Neural crest cell (in vitro differentiated cells): ENCODE measurements around the gene PLCB1. TPM values are rescaled to one million over a fixed set of nuclear protein-coding genes. Genes with fewer than 3 reads are reported as not detected.

Experiments
- DNase-seq: peaks from one replicate; pipeline ENCODE4 v3.0.0; 2021; ENCODE audit warnings: low read depth, mixed read lengths, low spot score
- H3K27ac Mint-ChIP-seq: one replicate; pipeline ENCODE4 v1.8.0; 2021; ENCODE audit warnings: mild to moderate bottlenecking, mixed read lengths; ENCODE audit not compliant: unreplicated experiment
- H3K27me3 Mint-ChIP-seq: 2 replicates; pipeline ENCODE4 v1.8.0; 2021; ENCODE audit warnings: low read depth, mild to moderate bottlenecking, mixed read lengths
- H3K36me3 Mint-ChIP-seq: 2 replicates; pipeline ENCODE4 v1.8.0; 2021; ENCODE audit warnings: low read depth, mild to moderate bottlenecking, mixed read lengths
- H3K4me1 Mint-ChIP-seq: 2 replicates; pipeline ENCODE4 v1.8.0; 2021; ENCODE audit warnings: mixed read lengths
- H3K4me3 Mint-ChIP-seq: one replicate; pipeline ENCODE4 v1.8.0; 2021; ENCODE audit warnings: mild to moderate bottlenecking, mixed read lengths
- H3K9me3 Mint-ChIP-seq: 2 replicates; pipeline ENCODE4 v1.8.0; 2021; ENCODE audit warnings: mixed read lengths
- CTCF ChIP-seq: fragments of 200-600 bp; sonication (generic); conservative IDR thresholded peaks from 2 replicates; pipeline ENCODE4 v1.5.0; 2021; ENCODE audit warnings: antibody characterized with exemption, mild to moderate bottlenecking
- total RNA-seq: library from RNA; stranded (reverse); gene quantifications from 2 replicates; pipeline ENCODE4 v1.2.1, GENCODE V29; 2021

PLCB1 gene
- total RNA-seq, 1 donor from 2014 or later, result 13.7 TPM

- Mint-ChIP-seq H3K36me3 (no peaks in the 10 kb centered on the region), H3K9me3 (peaks cover 2% of the 10 kb centered on the region), H3K4me1 (peaks cover 6% of the 10 kb centered on the region), H3K27me3 (no peaks in the 10 kb centered on the region), H3K4me3 (no peak overlapping the region), H3K27ac (no peak overlapping the region)
- DNase-seq, result no peak
- no peak for TF ChIP-seq CTCF
These were observed 771.9 kb downstream of the PLCB1 start for GRCh38 chr20:8903655-8904605.

- Mint-ChIP-seq H3K4me1 (peaks cover 9% of the 10 kb centered on the region), H3K9me3 (peaks cover 4% of the 10 kb centered on the region), H3K36me3 (no peaks in the 10 kb centered on the region), H3K27me3 (no peaks in the 10 kb centered on the region), H3K4me3 (no peak overlapping the region), H3K27ac (no peak overlapping the region)
- no peak for DNase-seq
- TF ChIP-seq CTCF, result no peak
These were observed 777.5 kb downstream of the PLCB1 start for GRCh38 chr20:8909596-8909995.

GRCh38 chr20:8912096-8912495 lies 780.0 kb downstream of the PLCB1 start:
- Mint-ChIP-seq H3K4me1 (peaks cover 9% of the 10 kb centered on the region), H3K36me3 (peaks cover 4% of the 10 kb centered on the region), H3K27me3 (no peaks in the 10 kb centered on the region), H3K9me3 (peaks cover 11% of the 10 kb centered on the region), H3K27ac (no peak overlapping the region), H3K4me3 (no peak overlapping the region)
- TF ChIP-seq CTCF, result no peak
- no peak for DNase-seq

- Mint-ChIP-seq H3K4me3 (no peak overlapping the region), H3K27me3 (no peaks in the 10 kb centered on the region), H3K27ac (no peak overlapping the region), H3K36me3 (peaks cover 4% of the 10 kb centered on the region), H3K9me3 (peaks cover 9% of the 10 kb centered on the region), H3K4me1 (peaks cover 9% of the 10 kb centered on the region)
- TF ChIP-seq CTCF, result no peak
- DNase-seq, result no peak
These were observed 780.7 kb downstream of the PLCB1 start for GRCh38 chr20:8912731-8913130.

GRCh38 chr20:8913456-8913855 lies 781.4 kb downstream of the PLCB1 start:
- Mint-ChIP-seq H3K36me3 (peaks cover 4% of the 10 kb centered on the region), H3K27me3 (no peaks in the 10 kb centered on the region), H3K9me3 (peaks cover 9% of the 10 kb centered on the region), H3K27ac (no peak overlapping the region), H3K4me1 (peaks cover 9% of the 10 kb centered on the region), H3K4me3 (no peak overlapping the region)
- DNase-seq, result no peak
- TF ChIP-seq CTCF, result no peak
